Loucy (cell line): ENCODE data around the gene NMT1.

Experiments used
- H2AFZ ChIP-seq: fragments of 200-600 bp; sonication (generic); 2 replicates; pipeline ENCODE4 v1.6.0; 2016; ENCODE audit warnings: antibody characterized with exemption, mild to moderate bottlenecking, low read length, moderate library complexity
- H3F3A ChIP-seq: fragments of 200-600 bp; 2 replicates; pipeline ENCODE4 v1.6.0; 2016; ENCODE audit warnings: antibody characterized with exemption, low read depth, mild to moderate bottlenecking
- H3K27me3 ChIP-seq: fragments of 200-600 bp; sonication (generic); 2 replicates; pipeline ENCODE4 v1.6.1; 2014; ENCODE audit warnings: low read length, mild to moderate bottlenecking; ENCODE audit not compliant: insufficient read depth, poor library complexity, severe bottlenecking
- H3K36me3 ChIP-seq: fragments of 200-600 bp; sonication (generic); 2 replicates; pipeline ENCODE4 v1.6.1; 2016; ENCODE audit warnings: low read length; ENCODE audit not compliant: insufficient read depth
- H3K4me1 ChIP-seq: fragments of 200-600 bp; sonication (generic); 2 replicates; pipeline ENCODE4 v1.5.1; 2014; ENCODE audit warnings: low read length, mild to moderate bottlenecking; ENCODE audit not compliant: insufficient read depth, poor library complexity, severe bottlenecking
- H3K4me2 ChIP-seq: fragments of 200-600 bp; sonication (generic); 2 replicates; pipeline ENCODE4 v1.6.0; 2014; ENCODE audit warnings: antibody characterized with exemption, low read length, low read depth, mild to moderate bottlenecking; ENCODE audit not compliant: poor library complexity, severe bottlenecking
- H3K4me3 ChIP-seq: fragments of 200-600 bp; sonication (generic); 2 replicates; pipeline ENCODE4 v1.5.1; 2014; ENCODE audit warnings: low read length, mild to moderate bottlenecking, mixed read lengths; ENCODE audit not compliant: poor library complexity, severe bottlenecking
- H3K79me2 ChIP-seq: fragments of 200-600 bp; sonication (generic); 2 replicates; pipeline ENCODE4 v1.6.1; 2014; ENCODE audit warnings: low read length; ENCODE audit not compliant: insufficient read depth
- H3K9ac ChIP-seq: fragments of 200-600 bp; sonication (generic); 2 replicates; pipeline ENCODE4 v1.6.0; 2014; ENCODE audit warnings: mild to moderate bottlenecking, low read depth, low read length, moderate library complexity; ENCODE audit not compliant: poor library complexity, severe bottlenecking
- H3K9me2 ChIP-seq: fragments of 200-600 bp; sonication (generic); replicated peaks from 2 replicates; pipeline ENCODE4 v1.6.1; 2016; ENCODE audit warnings: low read depth, low read length, mixed read lengths
- H3K9me3 ChIP-seq: fragments of 200-600 bp; sonication (generic); 2 replicates; pipeline ENCODE4 v1.6.1; 2014; ENCODE audit warnings: mild to moderate bottlenecking, antibody characterized with exemption, low read length, low read depth; ENCODE audit not compliant: insufficient read depth
- H4K20me1 ChIP-seq: fragments of 200-600 bp; sonication (generic); 2 replicates; pipeline ENCODE4 v1.6.0; 2014; ENCODE audit warnings: antibody characterized with exemption, low read length, mild to moderate bottlenecking; ENCODE audit not compliant: insufficient read depth, poor library complexity, severe bottlenecking
- EZH2phosphoT487 ChIP-seq: fragments of 200-600 bp; IDR thresholded peaks from 2 replicates; pipeline ENCODE4 v1.6.1; 2018; ENCODE audit warnings: antibody characterized with exemption, mild to moderate bottlenecking, moderate library complexity, borderline replicate concordance
- TF ChIP-seq, protein P1 (sequence below): fragments of 200-600 bp; sonication (generic); conservative IDR thresholded peaks from 2 replicates; pipeline ENCODE4 v1.5.1; 2014; ENCODE audit warnings: mild to moderate bottlenecking, antibody characterized with exemption, low read length

NMT1 gene

DNA sequence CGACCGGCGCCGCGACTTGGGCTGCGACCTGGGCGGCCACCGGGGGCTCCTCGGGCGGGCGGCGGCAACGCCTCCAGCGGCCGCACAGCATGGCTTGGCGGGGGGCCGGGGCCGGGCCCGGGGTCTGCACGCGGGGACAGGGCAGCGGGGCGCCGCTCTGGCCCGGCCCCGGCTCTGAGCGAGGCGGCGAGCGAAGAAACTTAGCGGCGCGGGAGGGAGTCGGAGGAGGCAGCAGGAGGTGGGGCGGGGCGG is 71.1 kb downstream of the NMT1 start, which contains the start of gene PLCD3:
PLCD3 (minus strand) TSS at position 196 of the 252 bp plus-strand sequence; CDS start at position 91, 105 bp downstream.
- Histone ChIP-seq H3K79me2 (peaks cover 14% of the 10 kb centered on the region; the same call in 1 of the 2 replicates), H3K9me3 (no peaks in the 10 kb centered on the region), H3K4me1 (peaks cover 16% of the 10 kb centered on the region), H2AFZ (peak within 1 kb of the TSS; percentile 99), H3K9ac (peak within 1 kb of the TSS; percentile 71), H3K36me3 (no peaks in the 10 kb centered on the region), H3K9me2 (no peaks in the 10 kb centered on the region), H3K4me3 (peak within 1 kb of the TSS; percentile 96), H3F3A (no peaks in the 10 kb centered on the region), H3K4me2 (peak within 1 kb of the TSS; percentile 100), H4K20me1 (no peaks in the 10 kb centered on the region), H3K27me3 (no peaks in the 10 kb centered on the region)
- no peak for TF ChIP-seq EZH2phosphoT487
- TF ChIP-seq, protein P1, sequence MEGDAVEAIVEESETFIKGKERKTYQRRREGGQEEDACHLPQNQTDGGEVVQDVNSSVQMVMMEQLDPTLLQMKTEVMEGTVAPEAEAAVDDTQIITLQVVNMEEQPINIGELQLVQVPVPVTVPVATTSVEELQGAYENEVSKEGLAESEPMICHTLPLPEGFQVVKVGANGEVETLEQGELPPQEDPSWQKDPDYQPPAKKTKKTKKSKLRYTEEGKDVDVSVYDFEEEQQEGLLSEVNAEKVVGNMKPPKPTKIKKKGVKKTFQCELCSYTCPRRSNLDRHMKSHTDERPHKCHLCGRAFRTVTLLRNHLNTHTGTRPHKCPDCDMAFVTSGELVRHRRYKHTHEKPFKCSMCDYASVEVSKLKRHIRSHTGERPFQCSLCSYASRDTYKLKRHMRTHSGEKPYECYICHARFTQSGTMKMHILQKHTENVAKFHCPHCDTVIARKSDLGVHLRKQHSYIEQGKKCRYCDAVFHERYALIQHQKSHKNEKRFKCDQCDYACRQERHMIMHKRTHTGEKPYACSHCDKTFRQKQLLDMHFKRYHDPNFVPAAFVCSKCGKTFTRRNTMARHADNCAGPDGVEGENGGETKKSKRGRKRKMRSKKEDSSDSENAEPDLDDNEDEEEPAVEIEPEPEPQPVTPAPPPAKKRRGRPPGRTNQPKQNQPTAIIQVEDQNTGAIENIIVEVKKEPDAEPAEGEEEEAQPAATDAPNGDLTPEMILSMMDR, result no peak

DNA sequence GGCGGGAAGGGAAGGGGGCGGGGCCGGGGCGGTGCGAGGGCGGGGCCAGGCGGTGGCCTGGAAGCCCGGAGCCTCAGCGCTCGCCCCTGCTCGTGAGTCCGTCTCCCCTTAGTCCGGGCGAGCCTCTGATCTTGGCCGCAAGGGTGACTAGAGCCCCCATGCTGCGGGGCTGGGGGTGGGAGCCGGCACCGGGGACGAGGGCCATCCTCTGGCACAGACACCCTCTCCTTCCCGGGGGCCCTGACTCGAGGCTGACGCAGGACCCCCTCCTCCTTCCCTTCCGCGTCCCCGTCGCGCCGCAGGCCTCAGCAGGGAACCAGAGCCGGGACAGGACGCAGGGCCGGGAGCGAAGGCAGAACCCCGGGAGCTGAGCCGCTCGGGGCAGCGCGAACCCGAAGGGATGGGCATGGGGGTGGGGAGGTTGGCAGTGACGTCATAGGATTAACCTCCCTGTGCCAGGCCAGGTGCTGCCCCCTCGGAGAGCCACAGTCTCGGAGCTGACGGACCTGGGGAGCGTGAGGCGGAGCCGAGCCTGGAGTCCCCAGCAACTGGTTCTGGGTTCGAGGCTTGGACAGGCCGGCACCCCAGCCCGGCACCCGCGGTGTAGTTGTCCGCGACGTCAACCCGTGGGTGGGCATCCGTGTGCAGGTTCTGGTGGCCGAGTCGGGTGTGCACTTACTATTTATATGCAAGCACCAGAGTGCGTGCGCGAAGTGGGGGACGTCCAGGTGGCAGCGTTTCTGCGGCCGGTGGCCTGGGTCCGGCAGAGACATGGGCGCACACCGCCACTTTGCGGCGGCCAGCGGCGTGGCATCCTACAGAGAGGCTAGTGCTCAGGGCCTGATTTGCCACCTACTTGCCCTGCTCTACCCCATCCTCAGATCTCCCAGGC is 71.7 kb downstream of the NMT1 start:
- H3K9me2 ChIP-seq, result no peaks in the 10 kb centered on the region
- TF ChIP-seq EZH2phosphoT487, result no peak
- TF ChIP-seq, protein P1, result peak; percentile 60
- H3K4me1 ChIP-seq, result peaks cover 16% of the 10 kb centered on the region
- H3K36me3 ChIP-seq, result no peaks in the 10 kb centered on the region
- H3F3A ChIP-seq, result no peaks in the 10 kb centered on the region
- peak overlapping the region; percentile 100 for H3K4me2 ChIP-seq
- no peaks in the 10 kb centered on the region for H4K20me1 ChIP-seq
- peak overlapping the region; percentile 96 for H3K4me3 ChIP-seq
- peak overlapping the region; percentile 99 for H2AFZ ChIP-seq
- H3K79me2 ChIP-seq, result peaks cover 14% of the 10 kb centered on the region; the same call in 1 of the 2 replicates
- H3K27me3 ChIP-seq, result no peaks in the 10 kb centered on the region
- H3K9ac ChIP-seq, result peak overlapping the region; percentile 71
- no peaks in the 10 kb centered on the region for H3K9me3 ChIP-seq

DNA sequence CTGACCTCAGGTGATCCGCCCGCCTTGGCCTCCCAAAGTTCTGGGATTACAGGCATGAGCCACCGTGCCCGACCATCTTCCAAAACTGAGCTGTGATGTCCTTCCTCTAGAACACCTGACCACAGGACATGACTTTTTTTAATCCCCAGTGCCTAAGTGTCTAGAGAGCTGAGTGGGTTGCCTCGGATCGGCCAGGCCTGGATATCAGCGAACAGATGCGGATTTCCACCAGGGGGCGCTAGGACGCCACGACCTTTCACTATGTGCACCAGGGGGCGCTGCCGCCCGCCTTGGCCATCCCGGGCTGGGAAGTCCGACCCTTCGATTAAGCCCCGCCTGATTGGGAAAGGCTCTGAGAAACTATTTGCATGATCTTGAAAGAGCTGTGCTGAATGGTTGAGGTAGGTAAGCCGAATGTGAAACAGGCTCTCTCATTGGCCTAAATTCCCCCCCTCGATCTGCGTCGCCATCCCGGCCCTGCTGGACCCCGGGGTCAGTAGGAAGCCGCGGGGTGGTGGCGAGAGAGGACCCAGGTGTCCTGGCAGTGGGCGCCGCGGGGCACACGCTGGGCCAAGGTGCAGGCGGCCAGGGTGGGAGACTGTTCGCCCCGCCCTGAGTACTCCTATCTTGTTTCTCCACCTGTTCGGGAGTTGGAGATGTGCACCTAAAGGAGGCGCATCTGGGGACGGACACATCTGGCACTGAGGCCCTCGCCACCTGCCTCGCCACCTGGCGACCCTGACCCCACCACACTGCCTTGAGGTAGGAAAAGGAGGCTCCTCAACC is 74.3 kb downstream of the NMT1 start, which contains the start of gene ACBD4:
ACBD4 (plus strand) TSS at position 496 of the 786 bp plus-strand sequence. CDS start 458 bp downstream, outside the sequence.
- Histone ChIP-seq H4K20me1 (no peaks in the 10 kb centered on the region), H3K9ac (peak within 1 kb of the TSS; percentile 79)

More for the DNA sequence above, 74.3 kb downstream of the NMT1 start, which contains the start of gene ACBD4:
- TF ChIP-seq EZH2phosphoT487, result no peak
- TF ChIP-seq, protein P1, result peak; percentile 100
- H3K4me3 ChIP-seq, result peak within 1 kb of the TSS; percentile 87
- no peaks in the 10 kb centered on the region for H3K9me2 ChIP-seq
- no peaks in the 10 kb centered on the region for H3F3A ChIP-seq
- H3K9me3 ChIP-seq, result no peaks in the 10 kb centered on the region
- peak within 1 kb of the TSS; percentile 85 for H2AFZ ChIP-seq
- peaks cover 16% of the 10 kb centered on the region for H3K4me1 ChIP-seq
- peak within 1 kb of the TSS; percentile 91 for H3K4me2 ChIP-seq
- no peaks in the 10 kb centered on the region for H3K27me3 ChIP-seq
- H3K36me3 ChIP-seq, result no peaks in the 10 kb centered on the region
- H3K79me2 ChIP-seq, result peaks cover 14% of the 10 kb centered on the region; the same call in 1 of the 2 replicates
